CD4-positive, alpha-beta T cell treated with Interleukin-17A for 4 hours (primary cell): ENCODE measurements around the gene CAND2.
A peak's percentile ranks its signal among the peaks of the same experiment; 100 is the strongest.
"Not testable (repeated sequence)": the region's sequence is repeated elsewhere in the genome, so short reads cannot be mapped to it uniquely, and the experiment has no call there.

Experiments used
- DNase-seq: peaks from one replicate; pipeline ENCODE4 v3.0.0-alpha.2; 2020; ENCODE audit warnings: mixed read lengths

CAND2 gene

DNA sequence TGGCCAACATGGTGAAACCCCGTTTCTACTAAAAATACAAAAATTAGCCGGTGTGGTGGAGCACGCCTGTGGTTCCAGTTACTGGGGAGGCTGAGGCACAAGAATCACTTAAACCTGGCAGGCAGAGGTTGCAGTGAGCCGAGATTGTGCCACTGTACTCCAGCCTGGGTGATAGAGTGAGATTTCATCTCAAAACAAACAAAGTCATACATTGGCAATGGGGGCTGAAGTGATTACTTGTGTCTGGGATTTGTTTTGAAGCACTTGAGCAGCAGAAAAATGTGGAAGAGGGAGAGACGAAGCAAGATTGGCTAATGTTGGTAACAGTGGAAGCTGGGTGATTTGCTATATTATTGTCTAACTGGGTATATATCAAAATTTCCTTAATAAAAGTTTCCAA lies 24.0 kb upstream of the CAND2 start:
- DNase-seq = no peak

DNA sequence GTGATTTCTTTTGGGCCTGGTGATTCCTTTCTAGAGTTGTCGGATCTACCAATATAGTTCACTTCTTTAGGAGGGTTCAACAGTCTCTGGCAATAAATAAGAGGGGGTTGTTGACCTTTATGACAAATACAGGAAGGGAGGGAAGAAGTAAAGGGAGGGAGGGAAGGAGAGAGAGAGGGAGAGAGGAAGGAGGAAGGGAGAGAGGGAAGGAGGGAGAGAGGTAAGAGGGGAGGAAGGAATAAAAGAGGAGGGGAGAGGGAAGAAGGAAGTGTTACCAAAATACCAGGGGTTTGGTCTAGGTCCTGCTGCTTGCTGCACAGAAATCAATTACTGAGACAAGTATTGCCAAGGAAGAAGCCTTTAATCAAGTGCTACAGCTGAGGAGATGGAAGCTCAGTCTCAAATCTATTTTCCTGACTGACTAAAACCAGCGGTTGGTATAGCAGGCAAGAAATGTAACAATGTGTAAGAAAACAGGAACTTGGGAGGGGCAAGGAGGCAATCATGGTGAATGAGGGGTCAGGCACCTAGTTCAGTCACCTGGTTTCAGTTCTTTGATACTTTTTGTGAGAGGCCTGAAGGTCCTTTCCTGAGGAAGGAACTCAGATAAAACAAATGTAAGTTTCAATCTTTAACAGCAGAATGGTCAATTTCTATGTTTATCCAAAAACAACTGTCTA lies 23.3 kb upstream of the CAND2 start:
- DNase-seq = no peak

DNA sequence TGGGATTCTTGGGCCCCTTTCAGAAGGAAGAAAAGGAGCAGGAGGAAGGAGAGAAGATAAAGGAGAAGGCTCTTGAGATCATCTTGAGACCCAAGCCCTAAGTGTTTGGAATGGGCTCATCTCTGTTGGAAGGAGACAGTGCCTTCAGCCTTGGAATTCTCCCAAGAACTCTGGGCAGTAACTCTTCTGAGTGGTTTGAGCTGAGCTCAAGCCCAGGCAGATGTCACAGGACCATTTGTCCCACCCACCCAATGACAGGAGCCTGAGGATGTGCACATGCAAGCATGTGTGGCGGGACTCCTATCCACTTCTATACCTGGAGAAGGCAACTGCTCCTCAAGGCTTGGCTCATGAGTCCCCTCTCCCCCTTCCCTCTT lies 22.8 kb upstream of the CAND2 start:
- no peak for DNase-seq

DNA sequence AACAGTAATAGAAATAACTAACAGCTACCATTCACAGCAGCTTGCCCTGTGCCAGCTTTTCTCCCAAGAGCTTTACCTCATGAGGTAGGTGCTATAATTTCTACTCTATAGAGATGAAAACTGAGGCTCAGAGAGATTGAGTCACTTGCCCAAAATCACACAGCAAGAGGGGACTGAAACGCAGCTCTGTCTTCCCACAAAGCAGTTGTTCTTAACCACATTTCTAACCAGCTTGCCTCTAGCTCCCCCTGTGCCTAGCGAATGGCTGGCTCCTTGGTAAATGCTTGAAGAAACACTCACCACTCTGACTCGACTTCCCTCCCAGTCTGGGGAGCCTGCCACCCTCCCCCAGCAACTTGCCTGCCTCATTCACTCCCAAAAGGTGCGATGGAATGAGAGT lies 21.9 kb upstream of the CAND2 start:
- DNase-seq = no peak

DNA sequence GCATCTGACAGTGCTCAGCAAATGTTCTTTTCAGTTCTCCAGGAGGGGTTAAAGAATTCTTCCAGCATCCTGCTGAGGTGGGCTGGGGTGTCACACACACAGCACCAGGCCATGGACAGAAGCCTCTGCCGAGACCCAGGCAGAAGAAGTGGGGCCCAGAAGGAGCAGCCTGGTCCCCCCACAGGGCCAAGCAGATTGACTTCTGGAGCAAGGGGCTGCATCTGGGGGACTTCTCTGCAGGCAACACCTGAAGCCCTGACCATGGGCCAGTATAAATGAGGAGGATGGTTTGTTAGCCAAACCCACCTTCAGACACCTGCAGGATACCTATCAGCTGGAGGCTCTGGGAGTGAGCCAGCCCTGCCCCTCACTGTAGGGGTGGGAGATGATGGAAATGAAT lies 21.3 kb upstream of the CAND2 start:
- no peak for DNase-seq

DNA sequence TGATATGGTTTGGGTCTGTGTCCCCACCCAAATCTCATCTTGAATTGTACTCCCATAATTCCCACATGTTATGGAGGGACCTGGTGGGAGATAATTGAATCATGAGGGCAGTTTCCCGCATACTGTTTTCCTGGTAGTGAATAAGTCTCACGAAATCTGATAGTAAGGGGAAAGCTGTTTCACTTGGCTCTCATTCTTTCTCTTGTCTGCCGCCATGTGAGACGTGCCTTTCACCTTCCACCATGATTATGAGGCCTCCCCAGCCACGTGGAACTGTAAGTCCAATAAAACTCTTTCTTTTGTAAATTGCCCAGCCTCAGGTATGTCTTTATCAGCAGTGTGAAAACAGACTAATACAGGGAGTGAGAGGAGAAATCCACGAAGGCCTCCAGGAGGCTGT lies 20.5 kb upstream of the CAND2 start:
- DNase-seq = not testable (repeated sequence)

DNA sequence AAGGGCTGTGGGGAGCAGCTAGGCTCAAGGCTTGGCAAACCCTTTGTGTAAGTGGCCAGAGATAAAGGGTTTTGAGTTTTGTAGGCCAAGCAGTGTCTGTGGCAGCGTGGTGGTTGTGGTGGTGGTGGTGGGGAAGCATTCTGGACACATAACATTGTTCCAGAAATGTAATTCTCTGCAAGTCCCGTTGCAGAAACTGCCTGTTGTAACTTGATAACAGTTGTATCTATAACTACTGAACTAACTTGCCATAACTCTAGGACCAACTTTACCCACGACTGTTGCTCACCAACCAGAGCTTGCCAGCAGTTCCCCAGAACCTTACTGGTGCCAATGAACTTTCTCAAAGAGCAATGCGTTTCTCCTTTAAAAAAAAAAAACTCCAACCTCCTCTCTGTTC lies 19.3 kb upstream of the CAND2 start:
- no peak for DNase-seq

DNA sequence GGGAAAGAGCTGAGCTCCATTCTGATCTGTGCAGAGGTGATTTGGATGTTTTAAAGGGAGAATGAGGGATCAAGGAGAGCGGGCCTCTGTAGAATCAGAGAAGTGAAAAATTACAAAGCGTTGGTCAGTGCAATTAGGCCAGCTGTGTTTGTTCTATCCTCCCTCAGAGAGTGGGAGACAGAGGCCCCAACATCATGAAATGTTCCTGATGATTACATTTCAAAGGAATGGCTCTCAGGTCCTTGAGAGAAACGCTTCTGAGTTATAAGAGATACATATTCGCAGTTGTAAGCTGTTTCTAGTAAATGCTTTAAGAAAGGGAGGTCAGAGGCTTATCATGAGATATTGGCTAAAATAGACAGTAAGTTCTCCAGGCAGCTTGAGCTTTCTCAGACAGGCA lies 15.7 kb upstream of the CAND2 start:
- no peak for DNase-seq

DNA sequence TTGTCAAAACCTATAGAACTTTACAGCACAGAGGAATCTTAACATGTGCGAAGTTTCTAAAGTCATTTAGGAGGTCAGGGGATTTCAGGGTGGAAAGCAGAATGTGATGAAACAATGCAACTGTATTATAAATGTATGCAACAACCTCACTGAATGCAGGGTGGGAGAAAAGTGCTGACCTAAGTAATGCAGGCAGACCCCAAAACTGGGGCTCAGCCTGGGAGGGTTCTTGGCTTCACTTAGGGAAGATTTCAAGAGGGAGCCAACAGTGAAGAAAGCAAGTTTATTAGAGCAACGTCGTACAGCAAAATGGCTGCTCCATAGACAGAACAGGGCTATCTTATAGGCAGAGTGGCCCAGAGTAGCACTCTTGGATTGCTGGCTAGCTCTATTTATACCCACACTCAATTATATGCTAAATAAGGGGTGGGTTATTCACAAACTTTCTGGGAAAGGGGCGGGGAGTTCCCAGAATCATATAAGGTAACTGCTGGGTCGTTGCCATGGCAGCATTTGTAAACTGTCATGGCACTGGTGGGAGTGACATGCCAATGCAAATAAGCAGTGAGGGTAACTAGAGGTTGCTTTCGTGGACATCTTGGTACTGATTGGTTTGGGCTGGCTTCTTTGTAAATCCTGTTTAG lies 14.2 kb upstream of the CAND2 start:
- no peak for DNase-seq

DNA sequence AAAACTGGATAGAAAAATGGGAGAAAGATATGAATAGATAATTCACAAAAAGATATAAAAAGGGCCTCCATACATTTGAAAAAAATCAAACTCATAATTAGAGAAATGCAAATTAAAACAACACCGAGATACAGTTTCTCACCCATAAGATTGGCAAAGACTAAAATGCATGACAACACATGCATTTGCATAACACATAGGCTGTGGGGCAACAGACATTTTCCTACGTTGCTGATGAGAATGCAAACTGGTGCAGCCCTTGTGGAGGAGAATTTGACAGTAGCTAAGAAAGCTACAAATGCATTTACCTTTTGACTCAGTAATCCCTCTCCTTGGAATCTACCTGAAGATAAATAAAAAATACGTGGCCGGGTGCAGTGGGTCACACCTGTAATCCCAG lies 11.4 kb upstream of the CAND2 start:
- DNase-seq = no peak

DNA sequence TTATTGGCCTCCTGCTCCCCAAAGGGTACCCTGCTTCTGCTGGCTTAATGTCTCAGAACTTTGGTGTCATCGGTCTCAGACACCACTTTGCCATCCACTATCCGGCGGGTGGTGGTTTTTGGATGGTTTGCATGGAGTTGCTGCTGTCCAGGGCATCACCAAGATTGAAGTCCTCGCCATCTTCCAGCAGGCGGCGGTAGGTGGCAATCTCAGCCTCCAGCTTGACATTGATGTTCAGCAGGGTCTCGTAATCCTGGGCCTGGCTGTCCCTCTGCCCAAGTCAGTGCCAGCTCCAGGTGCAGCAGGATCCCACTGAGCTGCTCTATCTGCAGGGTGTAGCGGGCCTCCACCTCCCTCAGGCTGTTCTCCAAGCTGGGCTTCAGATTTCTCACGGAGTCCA lies 9.1 kb upstream of the CAND2 start:
- peak; percentile 70 for DNase-seq

DNA sequence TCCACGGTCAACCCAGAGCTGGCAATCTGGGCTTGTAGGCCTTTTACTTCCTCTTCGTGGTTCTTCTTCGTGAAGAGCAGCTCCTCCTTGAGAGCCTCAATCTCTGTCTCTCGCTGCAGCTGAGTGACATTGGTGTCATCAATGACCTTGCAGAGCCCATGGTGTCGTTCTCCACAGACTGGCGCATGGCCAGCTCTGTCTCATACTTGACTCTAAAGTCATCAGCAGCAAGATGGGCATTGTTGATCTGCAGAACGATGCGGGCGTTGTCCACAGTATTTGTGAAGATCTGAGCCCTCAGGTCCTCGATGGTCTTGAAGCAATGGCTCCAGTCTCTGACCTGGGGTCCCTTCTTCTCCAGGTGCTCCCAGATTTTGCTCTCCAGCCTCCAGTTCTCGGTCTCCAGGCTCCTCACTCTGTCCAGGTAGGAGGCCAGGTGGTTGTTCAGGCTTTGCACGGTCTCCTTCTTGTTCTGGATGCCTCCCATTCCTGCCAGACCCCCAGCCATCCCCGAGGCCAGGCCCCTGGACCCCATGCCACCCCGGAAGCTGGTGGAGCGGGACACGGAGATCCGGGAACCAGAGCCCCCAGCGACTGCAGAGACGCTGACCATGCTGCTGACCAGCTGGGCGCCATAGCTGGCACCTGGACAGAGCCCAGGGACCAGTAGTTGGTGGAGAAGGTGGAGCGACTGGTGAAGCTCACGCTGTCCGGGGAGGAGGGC lies 8.4 kb upstream of the CAND2 start:
- DNase-seq = not testable (repeated sequence)

DNA sequence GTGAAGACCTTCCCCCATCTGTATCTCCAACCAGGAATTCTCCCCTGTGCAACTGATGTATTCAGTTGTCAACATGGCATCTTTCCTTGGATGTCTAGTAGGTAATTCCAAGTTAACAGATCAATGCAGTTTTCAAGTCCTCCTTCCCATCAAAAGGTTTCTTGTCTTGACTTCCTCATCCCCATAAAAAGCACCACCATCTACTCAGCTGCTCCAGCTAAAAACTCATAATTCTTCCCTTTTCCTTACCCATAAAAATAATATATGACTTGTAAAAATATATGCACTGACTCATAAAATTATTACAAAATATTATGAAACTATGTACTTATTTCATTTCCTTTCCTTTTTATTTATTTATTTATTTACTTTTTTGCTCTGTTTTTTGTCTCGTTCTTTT lies 5.0 kb upstream of the CAND2 start:
- DNase-seq = no peak

DNA sequence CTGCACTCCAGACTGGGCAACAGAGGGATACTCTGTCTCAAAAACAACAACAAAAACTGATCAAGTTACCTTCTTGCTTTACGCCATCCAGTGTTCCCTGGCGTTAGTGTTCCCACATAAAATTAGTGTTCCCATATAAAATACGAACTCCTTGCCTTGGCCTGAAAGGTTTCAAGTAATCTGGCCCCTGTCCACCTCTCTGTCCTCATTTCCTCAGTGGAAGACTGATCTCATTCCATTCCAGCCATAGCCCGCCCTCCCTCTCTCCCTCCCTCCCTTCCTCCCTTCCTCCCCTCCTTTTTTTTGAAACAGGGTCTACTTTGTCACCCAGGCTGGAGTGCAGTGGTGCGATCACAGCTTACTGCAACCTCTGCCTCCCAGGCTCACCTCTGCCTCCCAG lies 2.8 kb upstream of the CAND2 start:
- no peak for DNase-seq

DNA sequence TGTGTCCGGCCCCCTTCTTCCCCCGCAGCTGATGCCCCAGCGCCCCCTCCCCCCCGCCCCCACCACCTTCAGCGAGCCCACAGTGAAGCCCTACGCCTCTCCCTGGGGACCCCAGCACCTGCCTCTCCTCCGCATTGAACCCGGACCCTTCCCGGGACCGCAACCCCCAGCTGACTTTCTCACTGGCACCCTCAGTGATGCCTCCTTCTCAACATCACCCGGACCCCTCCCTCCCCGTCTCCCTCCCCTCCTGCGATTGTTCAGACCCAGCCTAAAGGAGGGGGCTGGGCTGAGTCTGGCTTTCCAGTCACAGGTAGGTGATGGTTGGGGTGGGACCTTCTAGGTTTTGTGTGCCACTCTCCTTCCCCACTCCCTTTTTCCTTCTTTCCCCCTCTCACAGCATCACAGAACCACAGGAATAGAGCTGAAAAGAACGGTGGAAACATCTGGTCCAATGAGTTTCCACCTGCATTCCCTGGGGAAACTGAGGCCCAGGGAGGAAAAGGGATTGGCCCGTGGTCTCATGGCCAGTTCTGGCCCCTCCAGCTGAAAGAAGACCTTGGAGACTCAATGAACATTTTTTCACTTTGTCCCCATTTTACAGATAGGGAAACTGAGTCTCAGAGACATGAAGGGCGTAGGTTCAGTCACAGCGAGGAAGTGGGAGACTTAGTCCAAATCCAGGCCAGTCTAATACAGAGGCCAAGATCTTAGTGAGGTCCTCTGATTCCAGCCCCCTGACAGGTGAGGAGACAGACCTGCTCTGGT lies 828 bp downstream of the CAND2 start:
- DNase-seq = peak; percentile 11

DNA sequence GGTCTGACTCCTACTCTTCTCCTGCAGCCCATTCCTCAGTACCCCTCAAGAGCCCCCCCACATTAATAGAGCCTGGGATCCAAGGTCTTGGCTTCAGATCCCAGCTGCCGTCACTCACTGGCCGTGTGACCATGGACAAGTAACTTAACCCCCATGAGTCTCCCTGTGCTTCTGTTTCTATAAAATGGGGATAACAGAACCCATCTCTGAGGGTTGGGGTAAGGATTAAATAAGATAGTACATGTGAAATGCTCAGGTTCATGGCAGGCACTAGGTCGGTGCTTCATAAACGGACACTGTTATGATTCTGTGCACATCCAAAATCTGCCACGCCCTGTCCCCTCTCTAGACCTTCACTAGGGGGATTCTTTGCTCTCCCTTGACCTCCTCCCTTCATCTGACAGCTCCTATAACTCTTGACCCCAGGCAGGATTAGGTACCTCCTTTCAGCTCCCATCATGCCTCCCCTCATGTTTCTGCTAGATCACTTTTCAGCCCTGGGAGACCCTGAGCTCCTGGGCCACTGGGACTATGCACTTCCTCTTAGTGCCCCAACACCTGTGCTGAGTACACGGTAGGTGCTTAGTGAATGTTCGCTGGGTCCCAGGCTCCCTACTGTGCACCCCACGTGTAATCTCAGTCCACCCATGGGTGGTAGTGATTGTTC lies 1.5 kb downstream of the CAND2 start:
- DNase-seq = no peak

DNA sequence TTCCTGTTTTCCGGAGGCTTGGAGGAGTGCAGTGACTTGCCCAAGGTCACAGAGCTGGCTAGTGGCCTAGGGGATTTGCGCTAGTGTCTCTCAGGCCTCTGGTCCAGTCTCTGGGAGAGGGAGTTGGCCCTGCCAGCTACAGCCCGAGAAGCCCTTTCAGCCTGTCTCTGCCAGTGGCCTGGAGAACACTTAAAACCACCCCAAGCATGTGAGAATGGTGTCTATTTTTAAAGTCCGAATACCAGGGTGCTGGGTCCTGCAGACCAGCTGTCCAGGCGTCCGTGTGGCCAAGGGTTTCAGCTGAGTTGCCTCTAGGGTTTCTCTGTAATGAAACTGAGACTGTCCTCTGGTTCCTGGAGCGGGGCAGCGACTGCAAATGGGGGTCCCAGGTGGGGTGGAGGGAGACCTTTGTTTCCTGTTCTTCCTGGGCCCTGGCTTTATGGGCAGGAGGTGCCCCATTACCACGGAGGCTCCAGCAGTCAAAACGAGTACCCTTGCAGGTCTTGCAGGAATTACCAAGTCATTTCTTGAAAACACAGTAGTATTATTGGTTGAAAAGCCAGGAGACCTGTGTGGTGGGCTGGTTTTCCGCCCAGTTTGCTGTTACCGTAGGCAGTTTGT lies 2.2 kb downstream of the CAND2 start:
- no peak for DNase-seq

DNA sequence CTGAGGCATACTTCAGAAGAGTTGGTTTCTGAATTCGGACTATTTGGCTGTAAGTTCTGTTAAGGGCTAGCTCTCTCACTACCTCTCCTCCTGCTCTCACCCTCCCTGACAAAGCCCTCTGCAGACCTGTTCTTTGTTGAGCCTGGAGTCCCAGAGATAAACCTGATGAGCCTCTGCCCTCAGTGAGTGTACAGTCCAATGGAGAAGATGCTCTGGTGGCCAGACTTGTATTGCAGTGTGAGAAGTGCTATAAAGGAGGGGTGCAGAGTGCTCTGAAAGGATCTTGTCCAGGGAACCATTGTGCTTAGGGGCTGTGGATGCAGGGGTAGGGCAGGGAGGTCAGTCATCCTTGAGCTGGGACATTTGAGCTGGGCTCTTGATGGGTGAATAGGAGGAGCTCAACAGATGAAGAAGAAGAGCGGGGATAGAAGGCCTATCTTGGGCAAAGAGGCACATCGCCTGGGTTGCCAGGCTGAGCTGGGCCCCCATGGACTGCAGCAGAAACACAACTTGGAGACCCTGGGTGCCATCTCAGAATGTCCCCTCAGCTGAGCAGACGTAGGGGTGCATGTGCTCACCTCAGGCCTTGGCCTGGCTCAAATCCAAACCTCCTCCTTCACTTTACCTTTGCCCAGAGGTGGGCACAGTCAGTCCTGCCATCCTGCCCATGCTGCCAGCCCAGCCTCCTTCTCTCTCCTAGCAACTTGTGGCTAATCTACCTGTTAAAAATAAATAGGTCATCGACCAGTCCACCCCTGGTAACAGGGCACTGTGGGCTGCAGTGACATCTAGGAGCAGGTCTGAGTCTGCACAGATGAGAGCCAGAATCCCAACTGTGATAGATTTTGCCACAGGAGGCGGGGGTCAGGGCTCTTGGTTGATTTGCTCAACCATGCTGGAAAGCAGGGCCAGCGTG lies 3.3 kb downstream of the CAND2 start:
- DNase-seq = no peak

DNA sequence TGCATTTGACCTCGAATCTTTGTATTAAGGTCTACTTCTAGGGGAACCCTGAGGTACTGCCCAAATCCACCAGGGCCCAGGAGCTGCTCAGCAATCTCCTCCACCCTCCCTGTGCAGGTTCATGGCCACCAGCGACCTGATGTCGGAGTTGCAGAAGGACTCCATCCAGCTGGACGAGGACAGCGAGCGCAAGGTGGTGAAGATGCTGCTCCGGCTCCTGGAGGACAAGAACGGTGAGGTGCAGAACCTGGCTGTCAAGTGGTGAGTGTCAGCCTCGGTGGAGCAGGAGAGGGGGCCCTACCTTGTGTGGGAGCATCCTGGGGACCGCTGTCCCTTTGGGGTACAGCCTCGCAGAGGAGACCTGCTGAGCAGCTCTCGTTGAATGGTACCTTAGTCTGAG lies 6.9 kb downstream of the CAND2 start:
- DNase-seq = no peak

DNA sequence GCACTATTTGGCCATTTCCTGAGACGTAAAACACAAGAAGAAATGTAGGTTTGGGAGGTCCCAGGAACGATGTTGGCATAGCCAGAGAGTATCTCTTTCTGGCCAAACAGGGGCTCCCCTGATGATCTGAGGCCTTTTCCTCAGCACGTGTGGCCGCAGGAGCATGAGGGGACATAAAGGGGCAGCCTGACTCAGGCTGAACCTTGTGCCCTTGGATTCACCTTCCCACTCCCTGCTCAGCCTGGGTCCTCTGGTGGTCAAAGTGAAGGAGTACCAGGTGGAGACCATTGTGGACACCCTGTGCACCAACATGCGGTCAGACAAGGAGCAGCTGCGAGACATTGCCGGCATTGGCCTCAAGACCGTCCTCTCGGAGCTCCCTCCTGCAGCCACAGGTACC lies 10.6 kb downstream of the CAND2 start:
- DNase-seq = no peak

DNA sequence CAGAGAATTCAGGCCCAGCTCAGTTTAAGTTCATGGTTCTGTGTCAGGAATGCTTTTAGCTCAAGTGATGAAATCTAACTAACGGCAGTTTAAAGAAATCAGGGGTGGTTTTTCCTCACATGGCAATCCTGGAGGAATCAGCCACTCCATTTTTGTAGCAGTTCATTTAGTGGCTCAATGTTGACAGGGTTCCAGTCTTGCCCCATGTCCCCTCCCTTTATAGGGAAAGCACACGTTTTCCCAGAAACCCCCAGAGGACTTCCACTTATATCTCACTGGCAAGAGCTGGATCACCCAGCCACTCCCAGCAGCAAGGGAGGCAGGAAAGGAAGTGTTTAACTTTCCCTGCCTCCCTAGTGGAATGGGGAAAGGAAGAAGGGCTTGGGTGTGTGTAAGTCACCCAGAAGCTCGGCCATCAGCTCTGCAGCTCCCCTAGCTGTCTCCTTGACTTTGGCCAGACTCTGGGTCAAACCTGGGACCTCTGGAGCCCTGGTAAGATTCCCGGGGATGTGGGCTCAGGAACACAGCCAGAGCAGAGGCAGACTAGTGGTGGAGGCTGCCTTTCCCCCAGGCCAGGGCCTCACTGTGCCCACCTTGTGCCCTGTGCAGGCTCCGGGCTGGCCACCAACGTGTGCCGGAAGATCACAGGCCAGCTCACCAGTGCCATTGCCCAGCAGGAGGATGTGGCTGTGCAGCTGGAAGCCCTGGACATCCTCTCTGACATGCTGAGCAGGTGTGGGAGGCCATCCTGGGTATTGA lies 11.3 kb downstream of the CAND2 start:
- no peak for DNase-seq
